LNCAP (cell line): ENCODE measurements around the gene SMU1.

Source experiments
- TF ChIP-seq, protein P1 (sequence below): fragments of 450-650 bp; IDR thresholded peaks from 2 replicates; pipeline ENCODE4 v1.5.1; 2017; ENCODE audit warnings: mild to moderate bottlenecking

The SMU1 gene

DNA sequence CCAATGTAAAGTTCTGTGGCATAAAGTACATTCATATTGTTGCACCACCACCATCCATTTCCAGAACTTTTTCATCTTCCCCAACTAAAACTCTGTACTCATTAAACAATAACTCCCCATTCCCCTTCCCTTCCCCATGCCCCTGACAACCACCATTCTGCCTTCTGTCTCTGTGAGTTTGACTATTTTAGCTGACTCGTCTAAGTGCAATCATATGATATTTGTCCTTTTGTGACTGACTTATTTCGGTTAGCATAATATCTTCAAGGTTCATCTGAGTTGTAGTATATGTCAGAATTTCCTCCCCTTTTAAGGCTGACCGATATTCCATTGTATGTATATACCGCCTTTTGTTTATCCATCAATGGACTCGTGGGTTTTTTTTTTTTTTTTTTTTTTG, 29.0 kb upstream of the SMU1 start:
- TF ChIP-seq, protein P1, sequence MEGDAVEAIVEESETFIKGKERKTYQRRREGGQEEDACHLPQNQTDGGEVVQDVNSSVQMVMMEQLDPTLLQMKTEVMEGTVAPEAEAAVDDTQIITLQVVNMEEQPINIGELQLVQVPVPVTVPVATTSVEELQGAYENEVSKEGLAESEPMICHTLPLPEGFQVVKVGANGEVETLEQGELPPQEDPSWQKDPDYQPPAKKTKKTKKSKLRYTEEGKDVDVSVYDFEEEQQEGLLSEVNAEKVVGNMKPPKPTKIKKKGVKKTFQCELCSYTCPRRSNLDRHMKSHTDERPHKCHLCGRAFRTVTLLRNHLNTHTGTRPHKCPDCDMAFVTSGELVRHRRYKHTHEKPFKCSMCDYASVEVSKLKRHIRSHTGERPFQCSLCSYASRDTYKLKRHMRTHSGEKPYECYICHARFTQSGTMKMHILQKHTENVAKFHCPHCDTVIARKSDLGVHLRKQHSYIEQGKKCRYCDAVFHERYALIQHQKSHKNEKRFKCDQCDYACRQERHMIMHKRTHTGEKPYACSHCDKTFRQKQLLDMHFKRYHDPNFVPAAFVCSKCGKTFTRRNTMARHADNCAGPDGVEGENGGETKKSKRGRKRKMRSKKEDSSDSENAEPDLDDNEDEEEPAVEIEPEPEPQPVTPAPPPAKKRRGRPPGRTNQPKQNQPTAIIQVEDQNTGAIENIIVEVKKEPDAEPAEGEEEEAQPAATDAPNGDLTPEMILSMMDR = no peak

DNA sequence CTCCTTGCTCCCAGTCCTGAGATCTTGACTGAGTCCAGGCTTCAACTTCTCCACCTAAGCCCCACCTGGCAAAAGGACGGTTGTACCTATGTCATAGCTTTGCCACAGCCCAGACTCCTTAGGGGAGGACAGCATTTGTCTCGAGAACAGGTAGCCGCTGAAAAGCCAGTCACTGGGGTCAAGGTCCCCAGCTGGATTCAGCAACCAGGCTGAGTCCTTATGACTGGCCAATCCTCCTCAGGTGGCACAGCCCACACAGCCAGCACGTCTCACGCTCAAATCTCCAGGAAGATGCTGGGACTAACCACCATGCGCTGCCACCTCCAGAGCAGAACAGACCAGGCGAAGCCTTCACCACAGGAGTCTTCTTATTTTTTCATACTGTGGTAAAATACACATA, 27.9 kb upstream of the SMU1 start:
- TF ChIP-seq, protein P1 = no peak

DNA sequence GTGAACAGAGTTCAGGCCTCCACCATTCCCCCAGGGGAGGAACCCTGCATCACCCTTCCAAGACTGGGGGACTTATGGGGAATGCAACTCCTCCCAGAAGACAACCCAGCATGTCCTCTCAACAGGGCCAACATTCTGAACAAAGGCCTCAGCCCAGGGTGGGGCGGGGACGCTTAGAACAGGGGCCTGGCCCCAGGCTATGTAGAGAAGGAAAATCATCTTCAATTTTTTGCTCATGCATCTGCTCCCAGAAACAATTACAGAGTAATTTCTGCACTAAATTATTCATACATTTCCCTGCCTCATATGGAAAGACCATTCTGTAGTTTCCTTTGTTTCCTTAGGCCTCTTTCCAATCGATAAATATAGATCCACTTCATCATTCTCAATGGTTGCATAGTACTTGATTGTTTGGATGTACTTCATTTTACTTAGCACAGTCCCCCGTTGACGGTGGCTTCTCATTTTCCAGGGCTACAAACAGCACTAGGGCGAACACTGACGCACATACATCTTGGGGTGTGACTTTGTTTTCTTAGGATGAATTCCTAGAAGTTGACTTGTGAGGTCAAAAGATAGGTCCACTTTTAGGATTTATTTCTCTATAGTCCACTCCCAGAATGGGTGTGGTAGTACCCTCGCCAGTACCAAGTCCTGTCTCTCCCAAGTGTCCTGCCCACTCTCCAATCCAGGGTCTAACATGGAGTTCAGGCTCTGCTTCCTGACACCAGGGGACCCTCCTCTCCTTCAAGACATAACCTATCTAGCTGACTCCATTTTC, 27.2 kb upstream of the SMU1 start:
- TF ChIP-seq, protein P1 = no peak

DNA sequence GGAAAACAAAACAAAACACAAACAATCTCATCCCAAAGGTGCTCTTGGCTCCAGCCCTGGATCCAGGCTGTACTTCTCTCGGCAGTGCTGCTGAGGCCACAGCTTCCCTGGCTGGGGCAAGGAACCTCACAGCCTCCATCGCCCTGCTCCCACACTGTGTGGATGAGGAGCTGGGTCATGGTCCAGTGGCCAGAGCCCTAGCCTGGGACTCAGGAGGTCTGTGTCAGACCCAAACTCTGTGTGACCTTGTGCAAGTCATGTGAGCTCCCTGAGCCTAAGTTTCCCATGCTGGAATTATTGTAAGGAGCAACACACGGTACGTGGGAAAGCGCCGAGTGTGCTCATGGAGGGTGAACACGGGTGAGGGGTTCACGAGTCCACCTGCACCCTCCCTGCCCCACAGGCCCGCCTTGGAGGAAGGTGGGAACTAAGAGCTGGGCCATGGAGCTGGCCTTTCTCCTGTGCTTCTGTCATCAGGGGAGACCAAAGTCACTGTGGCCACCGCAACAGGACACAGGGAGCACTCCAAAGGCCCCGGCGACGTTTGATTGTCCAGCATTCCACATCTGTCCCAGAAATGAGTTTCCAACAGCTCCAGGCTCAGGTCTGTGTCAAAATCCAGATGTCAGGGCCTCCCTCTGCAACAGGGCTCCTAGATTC, 26.2 kb upstream of the SMU1 start:
- TF ChIP-seq, protein P1 = no peak

DNA sequence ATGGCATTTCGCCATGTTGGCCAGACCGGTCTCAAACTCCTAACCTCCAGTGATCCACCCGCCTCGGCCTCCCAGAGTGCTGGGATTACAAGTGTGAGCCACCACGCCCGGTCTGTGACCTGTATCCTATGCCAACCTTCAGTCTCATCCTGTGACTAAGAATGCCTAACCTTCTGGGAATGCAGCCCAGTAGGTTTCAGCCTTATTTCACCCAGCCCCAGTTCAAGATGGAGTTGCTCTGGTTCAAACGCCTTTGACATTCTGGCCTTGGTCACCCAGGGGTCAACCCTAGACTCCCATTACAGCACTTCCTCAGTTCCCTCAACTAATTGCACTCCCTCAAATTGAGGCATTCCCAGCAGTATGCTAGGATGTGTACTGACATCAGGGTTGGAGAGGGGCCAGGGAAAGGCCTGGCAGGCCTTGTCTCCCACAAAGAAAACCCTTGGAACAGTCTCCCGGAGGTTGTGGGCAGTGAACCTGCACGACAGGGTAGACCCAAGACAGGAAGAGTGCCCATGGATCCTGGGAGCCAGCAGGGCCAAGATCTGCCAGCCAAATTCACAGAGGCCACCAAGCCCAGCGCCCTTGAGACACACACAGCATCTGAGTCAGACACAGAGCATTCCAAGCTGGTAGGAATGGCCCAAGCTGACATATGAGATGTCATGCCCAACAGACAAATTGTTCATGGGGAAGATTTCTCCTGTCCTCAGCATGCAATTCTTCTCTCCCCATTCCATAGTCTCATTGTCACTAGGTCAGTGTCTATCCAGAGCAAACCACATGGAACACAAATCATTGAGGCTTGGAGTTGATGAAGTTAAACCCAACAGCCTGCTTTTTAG, 24.9 kb upstream of the SMU1 start:
- TF ChIP-seq, protein P1 = no peak

DNA sequence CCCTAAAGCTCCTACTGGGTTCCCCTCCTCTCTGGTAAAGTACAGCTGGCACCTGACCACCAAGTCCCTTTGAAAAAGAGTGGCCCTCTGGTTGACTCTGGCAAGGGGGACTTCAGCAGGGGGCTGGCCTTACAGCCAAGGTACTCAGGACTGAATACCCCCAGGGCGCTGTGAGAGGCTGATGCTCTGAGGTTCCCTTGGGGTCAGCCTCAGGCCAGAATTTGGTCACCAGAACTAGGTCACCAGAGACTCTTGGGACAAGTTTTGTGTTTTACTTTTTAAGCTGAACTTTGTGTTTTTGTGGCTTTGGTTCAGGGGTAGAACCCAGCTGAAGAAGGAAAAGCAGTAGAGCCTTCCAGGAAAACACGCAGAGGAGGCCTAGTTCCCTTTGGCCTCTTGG, 23.3 kb upstream of the SMU1 start:
- TF ChIP-seq, protein P1 = no peak

DNA sequence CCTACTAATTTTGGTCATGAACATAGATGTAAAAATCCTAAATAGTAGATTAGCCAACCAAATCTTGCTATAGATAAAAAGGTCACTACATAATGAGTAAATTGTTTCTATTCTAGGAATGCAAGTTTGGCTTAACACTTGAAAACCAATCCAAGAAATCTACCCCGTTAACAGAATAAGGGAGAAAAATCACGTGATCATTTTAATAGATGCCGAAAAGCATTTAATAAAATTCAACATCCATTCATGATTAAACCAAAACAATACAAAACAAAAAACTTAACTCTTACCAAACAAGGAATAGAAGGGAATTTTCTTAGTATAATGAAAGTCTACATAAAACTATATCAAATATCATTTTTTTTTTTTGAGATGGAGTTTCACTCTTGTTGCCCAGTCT, 20.7 kb upstream of the SMU1 start:
- TF ChIP-seq, protein P1 = no peak
